Gastroesophageal sphincter (tissue), 4 donors: ENCODE data around the gene CACNG1. TPM values are rescaled to one million over a fixed set of nuclear protein-coding genes. Genes with fewer than 3 reads are reported as not detected.

ENCODE experiments used
- ATAC-seq: fragments of 150-250 bp; one replicate; pipeline ENCODE4 v1.9.1; 2016; ENCODE audit warnings: mild to moderate bottlenecking, moderate library complexity
- H3K27ac ChIP-seq, 4 donors: fragments of 200-600 bp; sonication (generic) in 3 of 4; 1 replicate in 3 of 4; 2 replicates in 1 of 4; pipeline ENCODE4 v1.5.1; 2016 to 2019
- H3K27me3 ChIP-seq: fragments of 200-600 bp; sonication (generic); one replicate; pipeline ENCODE4 v1.5.1; 2019
- H3K36me3 ChIP-seq, 2 donors: fragments of 200-600 bp; sonication (generic); one replicate each; pipeline ENCODE4 v1.5.1; 2019; ENCODE audit warnings: control low read depth in 1 of 2
- H3K4me1 ChIP-seq, 3 donors: fragments of 200-600 bp; sonication (generic); 1 replicate in 2 of 3; 2 replicates in 1 of 3; pipeline ENCODE4 v1.5.1; 2016 to 2019; ENCODE audit warnings: control low read depth in 2 of 3
- H3K4me3 ChIP-seq, 2 donors: fragments of 200-600 bp; sonication (generic); one replicate each; pipeline ENCODE4 v1.5.1; 2019; ENCODE audit warnings: mild to moderate bottlenecking in 1 of 2, moderate library complexity in 1 of 2
- H3K9me3 ChIP-seq, 3 donors: fragments of 200-600 bp; sonication (generic); one replicate each; pipeline ENCODE4 v1.5.1; 2017 to 2019; ENCODE audit warnings: control low read depth in 2 of 3
- EP300 ChIP-seq: sonication (generic); formaldehyde crosslinking; IDR thresholded peaks from one replicate; pipeline ENCODE4 v1.6.1; 2017; ENCODE audit warnings: antibody characterized with exemption, mild to moderate bottlenecking
- POLR2A ChIP-seq, 2 donors: fragments of 450-650 bp; IDR thresholded peaks; one replicate each; pipeline ENCODE4 v1.6.1; 2017; ENCODE audit warnings: antibody characterized with exemption in 2 of 2, mild to moderate bottlenecking in 2 of 2, moderate library complexity in 1 of 2
- POLR2AphosphoS5 ChIP-seq: sonication (generic); formaldehyde crosslinking; IDR thresholded peaks from one replicate; pipeline ENCODE4 v1.6.1; 2017; ENCODE audit warnings: antibody characterized with exemption
- WGBS, 2 donors: methylation state at CpG; one replicate each; pipeline ENCODE4 v1.1.5; 2018; ENCODE audit warnings: low coverage in 1 of 2; 5-methylcytosine and 5-hydroxymethylcytosine counted together
- total RNA-seq, 4 donors: library from RNA; depleted of rRNA; stranded (reverse); fragments of >200 nt; gene quantifications; one replicate each; pipeline ENCODE4 v1.1.0, GENCODE V29; 2016
- TF ChIP-seq, protein P1 (sequence below), 4 experiments: fragments of 200-600 bp in 2 of 4; fragments of 450-650 bp in 2 of 4; sonication (generic) in 1 of 4; IDR thresholded peaks; one replicate each; pipeline ENCODE4 v1.5.1; 2017 to 2019; ENCODE audit warnings: antibody characterized with exemption in 4 of 4, mild to moderate bottlenecking in 2 of 4, moderate library complexity in 2 of 4

CACNG1 gene
- total RNA-seq, 4 donors from 2014 or later: not detected

DNA sequence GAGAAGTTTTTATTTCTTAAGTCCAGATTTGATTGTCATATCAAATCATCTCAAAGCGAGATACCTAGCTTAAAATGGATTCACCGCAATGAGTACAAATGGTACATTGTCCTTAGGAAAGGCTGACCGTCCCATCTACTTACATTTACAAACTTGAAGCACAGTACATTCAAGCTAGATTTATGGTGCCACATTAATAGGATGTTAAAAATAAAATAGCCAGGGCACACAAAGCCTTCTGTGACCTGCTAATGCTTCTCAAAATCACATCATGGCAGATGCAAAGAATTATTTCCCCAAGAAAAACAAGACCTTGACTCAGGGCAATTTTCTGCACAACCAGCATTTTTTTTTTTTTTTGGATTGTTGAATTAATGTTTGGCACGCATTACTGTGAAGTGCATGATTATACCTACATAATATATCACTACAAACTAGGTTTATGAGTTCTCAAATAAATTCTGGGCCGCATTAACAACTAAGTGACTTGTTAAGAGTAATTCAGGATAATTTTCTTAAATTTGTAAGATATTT is 25.3 kb downstream of the CACNG1 start:
- no peaks in the 10 kb centered on the region for H3K27me3 ChIP-seq
- no peak overlapping the region for H3K4me3 ChIP-seq
- TF ChIP-seq, protein P1, sequence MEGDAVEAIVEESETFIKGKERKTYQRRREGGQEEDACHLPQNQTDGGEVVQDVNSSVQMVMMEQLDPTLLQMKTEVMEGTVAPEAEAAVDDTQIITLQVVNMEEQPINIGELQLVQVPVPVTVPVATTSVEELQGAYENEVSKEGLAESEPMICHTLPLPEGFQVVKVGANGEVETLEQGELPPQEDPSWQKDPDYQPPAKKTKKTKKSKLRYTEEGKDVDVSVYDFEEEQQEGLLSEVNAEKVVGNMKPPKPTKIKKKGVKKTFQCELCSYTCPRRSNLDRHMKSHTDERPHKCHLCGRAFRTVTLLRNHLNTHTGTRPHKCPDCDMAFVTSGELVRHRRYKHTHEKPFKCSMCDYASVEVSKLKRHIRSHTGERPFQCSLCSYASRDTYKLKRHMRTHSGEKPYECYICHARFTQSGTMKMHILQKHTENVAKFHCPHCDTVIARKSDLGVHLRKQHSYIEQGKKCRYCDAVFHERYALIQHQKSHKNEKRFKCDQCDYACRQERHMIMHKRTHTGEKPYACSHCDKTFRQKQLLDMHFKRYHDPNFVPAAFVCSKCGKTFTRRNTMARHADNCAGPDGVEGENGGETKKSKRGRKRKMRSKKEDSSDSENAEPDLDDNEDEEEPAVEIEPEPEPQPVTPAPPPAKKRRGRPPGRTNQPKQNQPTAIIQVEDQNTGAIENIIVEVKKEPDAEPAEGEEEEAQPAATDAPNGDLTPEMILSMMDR (IDR thresholded peaks at IDR 0.05): no peak
- no peak overlapping the region for H3K27ac ChIP-seq
- no peaks in the 10 kb centered on the region for H3K9me3 ChIP-seq
- peaks cover 0 to 9% of the 10 kb centered on the region in 2 donors for H3K36me3 ChIP-seq
- H3K4me1 ChIP-seq: no peaks in the 10 kb centered on the region
- WGBS, 2 donors: 91 to 94% methylated on average over 5 of the region's 5 CpGs
- no peak for ATAC-seq

DNA sequence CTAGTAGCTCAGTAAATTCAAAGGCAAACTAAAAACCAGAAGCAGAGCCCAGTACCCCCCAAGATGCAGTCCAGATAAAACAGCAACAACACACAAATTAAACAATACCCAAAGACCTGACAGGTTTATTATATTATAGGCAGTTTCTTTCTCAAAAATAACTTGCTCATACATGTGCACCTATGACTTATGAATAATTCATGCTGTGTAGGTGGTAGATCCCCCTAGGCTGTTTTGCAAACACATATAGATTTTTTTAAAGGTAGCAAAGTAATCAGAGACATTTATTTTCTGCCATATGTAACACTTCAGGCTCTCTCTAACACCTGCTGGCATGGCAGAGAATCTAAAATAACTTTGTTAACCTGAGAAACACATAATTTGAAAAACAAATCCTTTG is 27.2 kb downstream of the CACNG1 start:
- no peaks in the 10 kb centered on the region for H3K4me1 ChIP-seq
- TF ChIP-seq, protein P1 (IDR thresholded peaks at IDR 0.05): no peak
- no peak for TF ChIP-seq POLR2AphosphoS5
- TF ChIP-seq EP300: no peak
- TF ChIP-seq POLR2A (IDR thresholded peaks at IDR 0.05): no peak
- H3K27me3 ChIP-seq: no peaks in the 10 kb centered on the region
- ATAC-seq: no peak
- H3K4me3 ChIP-seq: no peak overlapping the region
- H3K36me3 ChIP-seq: peaks cover 0 to 20% of the 10 kb centered on the region in 2 donors
- H3K9me3 ChIP-seq: no peaks in the 10 kb centered on the region
- no peak overlapping the region for H3K27ac ChIP-seq

DNA sequence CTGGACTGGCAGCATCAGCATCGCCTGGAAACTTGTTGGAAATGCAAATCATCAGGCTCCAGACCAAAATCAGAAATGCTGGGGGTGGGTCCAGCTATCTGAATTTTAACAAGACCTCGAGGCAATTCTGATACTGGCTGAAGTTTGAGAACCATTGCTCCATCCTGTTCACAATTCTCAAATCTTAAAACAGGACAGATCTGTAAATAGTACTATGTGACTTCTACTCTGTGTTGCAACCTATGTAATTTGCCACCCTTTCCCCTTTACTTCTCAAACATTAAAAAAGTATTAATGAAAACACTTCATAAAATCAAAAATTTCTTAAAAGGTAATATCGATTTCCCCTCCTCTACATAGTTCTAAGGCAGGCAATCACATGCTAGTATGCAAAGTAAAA is 28.5 kb downstream of the CACNG1 start:
- Histone ChIP-seq H3K4me3 (no peak overlapping the region), H3K9me3 (no peaks in the 10 kb centered on the region), H3K27me3 (no peaks in the 10 kb centered on the region), H3K27ac (no peak overlapping the region), H3K36me3 (peaks cover 0 to 24% of the 10 kb centered on the region in 2 donors), H3K4me1 (no peaks in the 10 kb centered on the region)
- no peak for ATAC-seq
- 83% methylated on average over 3 of the region's 3 CpGs for WGBS, 2 donors
- TF ChIP-seq EP300: no peak
- TF ChIP-seq, protein P1 (IDR thresholded peaks at IDR 0.05): no peak
- no peak for TF ChIP-seq POLR2AphosphoS5
- no peak for TF ChIP-seq POLR2A (IDR thresholded peaks at IDR 0.05)

DNA sequence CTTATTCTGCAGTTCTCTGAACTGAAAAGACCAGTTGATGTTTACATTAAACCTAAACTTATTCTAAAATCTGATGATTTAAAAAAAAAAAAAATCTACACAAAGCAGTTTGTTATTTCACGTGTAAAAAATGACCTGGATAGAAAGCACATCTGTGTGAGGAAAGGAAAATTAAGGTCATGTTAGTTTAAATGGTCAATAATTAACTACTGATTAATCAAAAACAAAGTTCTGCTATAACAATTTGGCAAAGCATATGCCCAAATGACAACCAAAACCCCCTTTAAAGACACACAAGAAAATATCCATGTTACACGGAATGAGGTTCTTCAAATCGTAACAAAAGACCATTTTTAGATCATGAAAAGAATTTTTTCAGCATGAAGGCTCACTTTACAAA is 30.4 kb downstream of the CACNG1 start:
- Histone ChIP-seq H3K9me3 (no peaks in the 10 kb centered on the region), H3K27me3 (no peaks in the 10 kb centered on the region), H3K4me1 (no peaks in the 10 kb centered on the region), H3K36me3 (peaks cover 0 to 30% of the 10 kb centered on the region in 2 donors), H3K27ac (no peak overlapping the region), H3K4me3 (no peak overlapping the region)
- ATAC-seq: no peak
- WGBS, 2 donors: 76 to 91% methylated on average over 3 of the region's 3 CpGs
- no peak for TF ChIP-seq POLR2AphosphoS5
- TF ChIP-seq, protein P1 (IDR thresholded peaks at IDR 0.05): no peak
- no peak for TF ChIP-seq POLR2A (IDR thresholded peaks at IDR 0.05)
- TF ChIP-seq EP300: no peak

DNA sequence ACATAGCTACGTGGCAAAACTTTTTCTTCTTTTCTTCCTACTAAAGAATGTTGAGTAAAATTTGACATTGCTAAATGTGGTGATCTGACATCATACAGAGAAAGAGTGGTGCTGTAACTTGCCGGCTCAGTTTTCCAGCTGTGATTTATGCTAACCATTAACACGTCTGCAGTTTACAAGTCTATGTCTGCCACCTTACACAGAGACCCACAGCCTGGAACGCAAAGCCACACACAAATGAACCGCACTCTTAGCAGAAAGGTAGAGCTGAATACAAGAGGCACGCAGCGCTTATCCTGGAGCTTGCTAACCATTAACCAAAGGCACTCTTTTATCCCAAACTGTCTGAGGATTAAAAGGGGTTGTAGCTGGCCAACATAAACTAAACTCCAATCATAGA is 31.9 kb downstream of the CACNG1 start:
- no peak overlapping the region for H3K27ac ChIP-seq
- TF ChIP-seq POLR2A (IDR thresholded peaks at IDR 0.05) (no peak), EP300 (no peak), POLR2AphosphoS5 (no peak)
- WGBS, 2 donors: 68 to 81% methylated on average over 5 to 7 of the region's 7 CpGs
- H3K27me3 ChIP-seq: no peaks in the 10 kb centered on the region
- H3K9me3 ChIP-seq: no peaks in the 10 kb centered on the region
- no peak overlapping the region for H3K4me3 ChIP-seq
- no peak for ATAC-seq
- peaks cover 0 to 34% of the 10 kb centered on the region in 2 donors for H3K36me3 ChIP-seq
- H3K4me1 ChIP-seq: no peaks in the 10 kb centered on the region
